Measurements from ENCODE around the gene SMO. TPM values are rescaled to one million over a fixed set of nuclear protein-coding genes. Genes with fewer than 3 reads are reported as not detected.

Gene SMO
- total and polyA plus RNA-seq, 12 donors = 1.7 to 8.3 (median 4.9) TPM

DNA sequence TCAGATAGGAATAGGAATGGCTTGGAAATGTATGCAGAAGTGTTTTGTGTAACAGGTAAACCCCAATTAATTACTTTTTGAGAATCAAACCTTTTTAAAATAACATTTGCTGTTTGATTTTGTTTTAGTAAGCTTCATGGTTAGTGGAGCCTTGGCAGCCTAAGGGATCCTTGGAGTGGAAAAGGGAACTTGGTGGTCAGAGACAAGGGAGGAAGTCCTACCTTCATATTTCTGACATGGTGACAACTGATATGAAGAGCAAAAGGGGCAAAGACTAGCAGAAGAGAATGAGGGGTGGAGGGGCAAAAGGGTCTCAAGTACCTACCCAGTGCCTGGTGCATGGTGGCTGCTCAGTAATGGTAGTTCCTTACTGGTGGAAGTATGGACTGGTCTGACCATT lies 68.7 kb downstream of the SMO start:
- Histone ChIP-seq H3K36me3 (no peaks in the 10 kb centered on the region), H3K4me1 (peaks cover 0 to 14% (median 0%) of the 10 kb centered on the region in 9 donors), H3K4me3 (no peak overlapping the region), H3K27me3 (no peaks in the 10 kb centered on the region), H3K27ac (no peak overlapping the region), H3K9me3 (no peaks in the 10 kb centered on the region)
- TF ChIP-seq, protein P1, sequence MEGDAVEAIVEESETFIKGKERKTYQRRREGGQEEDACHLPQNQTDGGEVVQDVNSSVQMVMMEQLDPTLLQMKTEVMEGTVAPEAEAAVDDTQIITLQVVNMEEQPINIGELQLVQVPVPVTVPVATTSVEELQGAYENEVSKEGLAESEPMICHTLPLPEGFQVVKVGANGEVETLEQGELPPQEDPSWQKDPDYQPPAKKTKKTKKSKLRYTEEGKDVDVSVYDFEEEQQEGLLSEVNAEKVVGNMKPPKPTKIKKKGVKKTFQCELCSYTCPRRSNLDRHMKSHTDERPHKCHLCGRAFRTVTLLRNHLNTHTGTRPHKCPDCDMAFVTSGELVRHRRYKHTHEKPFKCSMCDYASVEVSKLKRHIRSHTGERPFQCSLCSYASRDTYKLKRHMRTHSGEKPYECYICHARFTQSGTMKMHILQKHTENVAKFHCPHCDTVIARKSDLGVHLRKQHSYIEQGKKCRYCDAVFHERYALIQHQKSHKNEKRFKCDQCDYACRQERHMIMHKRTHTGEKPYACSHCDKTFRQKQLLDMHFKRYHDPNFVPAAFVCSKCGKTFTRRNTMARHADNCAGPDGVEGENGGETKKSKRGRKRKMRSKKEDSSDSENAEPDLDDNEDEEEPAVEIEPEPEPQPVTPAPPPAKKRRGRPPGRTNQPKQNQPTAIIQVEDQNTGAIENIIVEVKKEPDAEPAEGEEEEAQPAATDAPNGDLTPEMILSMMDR (IDR thresholded peaks at IDR 0.05) = no peak
- DNase-seq = no peak
- intact Hi-C loops (cut with DNase I) = no loop called here
- ATAC-seq = no peak

GRCh38 chr7:129258649-129259389 lies 70.4 kb downstream of the SMO start:
- H3K4me1 ChIP-seq = peaks cover 0 to 14% (median 0%) of the 10 kb centered on the region in 9 donors
- H3K36me3 ChIP-seq = no peaks in the 10 kb centered on the region
- TF ChIP-seq, protein P1 (IDR thresholded peaks at IDR 0.05) = no peak
- H3K4me3 ChIP-seq = no peak overlapping the region
- intact Hi-C loops (cut with DNase I) = no loop called here
- H3K9me3 ChIP-seq = no peaks in the 10 kb centered on the region
- 71 to 73% methylated on average over 4 of the region's 4 CpGs for WGBS, 2 donors
- no peaks in the 10 kb centered on the region for H3K27me3 ChIP-seq
- H3K27ac ChIP-seq = no peak overlapping the region
- DNase-seq (no peak), ATAC-seq (no peak)

- WGBS, 2 donors = 84 to 87% methylated on average over 2 of the region's 2 CpGs
- ATAC-seq (no peak), DNase-seq (no peak)
- Histone ChIP-seq H3K4me1 (peaks cover 0 to 14% (median 0%) of the 10 kb centered on the region in 9 donors), H3K4me3 (no peak overlapping the region), H3K27ac (no peak overlapping the region), H3K9me3 (no peaks in the 10 kb centered on the region), H3K27me3 (no peaks in the 10 kb centered on the region), H3K36me3 (no peaks in the 10 kb centered on the region)
- TF ChIP-seq, protein P1 (IDR thresholded peaks at IDR 0.05) = no peak
- intact Hi-C loops (cut with DNase I) = no loop called here
Observed at GRCh38 chr7:129262324-129262723, 73.9 kb downstream of the SMO start.

Other genes starting within 250 kb of the SMO start
- 10 to 100 TPM; 26.3 to 37.7 (median 30.4) TPM for gene TNPO3, start 133.5 kb upstream of the SMO start, total RNA-seq
- 10 to 100 TPM in 1 of 2 donors, 1 to 10 TPM in 1; 8.0 to 17.5 TPM for gene TNPO3, start 133.5 kb upstream of the SMO start, polyA plus RNA-seq
- gene TSPAN33, start 43.9 kb upstream of the SMO start, total RNA-seq = 10 to 100 TPM in 4 of 10 donors, 1 to 10 TPM in 6; 6.8 to 13.1 (median 9.0) TPM
- 1 to 10 TPM; 2.8 to 5.9 TPM for gene TSPAN33, start 43.9 kb upstream of the SMO start, polyA plus RNA-seq
- gene AHCYL2, start 36.4 kb downstream of the SMO start, total RNA-seq = 1 to 10 TPM; 4.6 to 7.7 (median 5.7) TPM
- 1 to 10 TPM; 2.5 to 2.9 TPM for gene AHCYL2, start 36.4 kb downstream of the SMO start, polyA plus RNA-seq
- 10 to 100 TPM; 14.6 to 36.9 (median 22.2) TPM for gene STRIP2, start 245.8 kb downstream of the SMO start, total RNA-seq
- gene STRIP2, start 245.8 kb downstream of the SMO start, polyA plus RNA-seq = 10 to 100 TPM; 10.6 to 12.4 TPM

Measured in heart right ventricle (tissue), 16 donors.